ENCODE measurements around the gene MOCOS.

MOCOS gene

DNA sequence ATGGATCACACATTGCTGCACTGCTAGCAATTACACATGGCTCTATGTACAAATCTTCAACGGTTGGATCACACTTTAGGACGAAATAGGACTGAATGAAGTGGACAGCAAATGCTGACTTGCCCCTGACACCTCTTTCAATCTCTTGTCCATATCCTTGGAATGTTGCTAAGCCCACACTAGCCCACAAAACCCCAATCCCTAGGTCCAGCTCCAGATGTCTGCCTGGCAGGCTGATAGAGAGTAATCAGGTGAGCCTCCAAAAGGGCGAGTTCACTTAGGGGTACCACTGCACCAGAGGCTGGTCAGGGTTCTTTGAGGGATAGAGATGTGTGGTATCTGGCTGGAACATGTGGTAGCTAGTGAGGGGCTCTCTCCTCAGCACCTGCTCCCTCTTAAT is 91.7 kb downstream of the MOCOS start:
- DNase-seq = no peak

DNA sequence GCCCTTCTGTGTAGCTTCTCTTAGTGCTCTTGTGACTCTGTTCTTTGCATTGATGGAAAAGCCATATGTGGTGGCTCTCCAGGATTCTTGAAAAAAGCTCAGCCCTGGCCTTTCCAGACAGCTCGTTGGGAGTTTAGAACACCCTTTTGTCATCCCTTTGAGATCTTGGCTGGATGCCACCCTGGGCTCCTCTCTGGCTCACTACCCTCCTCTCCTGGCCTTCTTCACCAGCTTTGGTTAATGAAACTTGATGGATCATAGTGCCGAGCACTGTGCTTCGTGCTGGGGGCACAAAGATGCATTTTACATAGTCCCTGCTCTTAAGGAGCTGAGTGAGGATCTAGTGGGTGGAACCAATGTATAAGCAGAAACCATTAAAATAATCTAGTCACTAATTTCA is 94.6 kb downstream of the MOCOS start:
- no peak for DNase-seq

DNA sequence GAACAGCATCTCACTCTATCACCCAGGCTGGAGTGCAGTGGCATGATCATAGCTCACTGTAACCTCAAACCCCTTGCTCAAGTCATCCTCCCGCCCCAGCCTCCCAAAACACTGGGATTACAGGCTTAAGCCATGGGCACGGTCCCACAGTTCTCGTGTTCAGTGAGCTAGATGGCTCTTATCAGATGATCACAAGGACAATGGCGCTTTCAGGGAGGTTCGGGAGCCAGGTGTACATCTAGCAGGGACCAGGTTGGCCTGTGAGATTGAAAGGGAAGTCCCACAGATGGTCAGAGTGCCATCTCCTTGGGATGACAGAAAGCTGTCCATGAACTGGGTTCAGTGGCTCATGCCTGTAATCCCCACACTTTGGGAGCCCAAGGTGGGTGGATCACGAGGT is 96.2 kb downstream of the MOCOS start:
- no peak for DNase-seq

DNA sequence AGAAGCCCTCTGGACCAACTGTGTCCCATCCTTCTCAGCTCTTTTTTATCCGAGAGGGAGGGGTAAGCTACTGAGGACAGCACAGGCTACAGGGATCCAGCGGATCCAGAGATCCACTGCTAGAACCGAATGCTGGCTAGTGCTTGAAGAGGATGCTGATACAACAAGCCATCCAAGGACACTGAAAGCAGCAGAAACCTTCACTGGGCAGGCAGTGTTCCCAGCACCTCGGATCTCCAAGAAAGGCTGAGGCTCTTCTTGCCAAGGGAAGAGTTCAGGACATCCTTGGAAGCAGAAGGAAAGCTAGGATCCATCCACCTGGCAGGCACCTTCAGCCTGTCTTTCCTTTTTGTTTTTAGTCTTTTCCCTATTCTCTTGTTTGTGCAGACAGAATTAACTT is 97.0 kb downstream of the MOCOS start:
- DNase-seq = no peak

DNA sequence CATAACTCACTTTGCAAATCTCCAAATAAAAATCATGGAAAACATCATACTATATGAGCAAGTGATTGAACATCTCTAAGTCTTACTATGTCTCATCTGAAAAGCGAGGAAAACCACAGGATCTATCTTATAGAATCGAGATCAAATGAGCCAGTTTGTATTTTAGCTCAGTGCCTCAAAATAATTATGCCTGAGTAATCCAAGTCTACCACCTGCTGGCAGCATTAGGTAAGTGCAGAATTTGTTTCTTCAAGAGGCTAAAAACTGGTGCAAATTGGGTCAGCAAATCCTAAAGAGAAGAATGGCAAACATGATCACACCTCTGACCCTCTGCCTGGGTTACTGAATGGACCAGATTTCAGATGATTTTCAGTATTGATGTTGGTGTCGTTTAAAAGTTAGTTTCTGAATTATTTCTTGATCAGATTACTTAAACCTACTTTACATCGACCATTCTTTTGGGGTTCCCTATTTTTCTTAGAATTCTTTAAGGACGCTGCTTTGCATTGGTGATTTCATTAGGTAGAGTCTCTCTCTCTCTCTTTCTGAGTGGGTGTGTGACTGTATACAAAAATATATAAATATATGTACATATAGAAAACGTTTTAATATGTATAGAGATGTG is 97.5 kb downstream of the MOCOS start:
- peak; percentile 79 for DNase-seq

DNA sequence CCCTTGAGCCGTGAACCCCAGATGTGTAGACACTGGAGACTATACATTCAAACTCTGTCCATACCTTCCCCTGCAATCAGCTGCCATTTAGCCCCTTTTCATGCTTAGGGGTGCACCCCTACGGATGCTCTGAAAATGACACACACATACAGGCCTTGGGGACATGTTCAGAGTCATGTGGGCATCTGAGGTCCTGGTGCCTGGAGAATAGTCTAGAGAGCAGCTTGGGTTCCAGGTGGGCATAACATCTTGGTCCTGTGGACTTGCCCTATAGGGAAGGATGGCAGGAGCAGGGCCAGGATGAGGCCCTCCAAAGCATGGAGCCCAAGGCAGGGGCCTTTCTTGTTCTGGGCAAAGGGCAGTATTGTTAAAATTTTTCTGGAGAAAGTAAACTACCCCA is 100.4 kb downstream of the MOCOS start:
- DNase-seq = no peak

DNA sequence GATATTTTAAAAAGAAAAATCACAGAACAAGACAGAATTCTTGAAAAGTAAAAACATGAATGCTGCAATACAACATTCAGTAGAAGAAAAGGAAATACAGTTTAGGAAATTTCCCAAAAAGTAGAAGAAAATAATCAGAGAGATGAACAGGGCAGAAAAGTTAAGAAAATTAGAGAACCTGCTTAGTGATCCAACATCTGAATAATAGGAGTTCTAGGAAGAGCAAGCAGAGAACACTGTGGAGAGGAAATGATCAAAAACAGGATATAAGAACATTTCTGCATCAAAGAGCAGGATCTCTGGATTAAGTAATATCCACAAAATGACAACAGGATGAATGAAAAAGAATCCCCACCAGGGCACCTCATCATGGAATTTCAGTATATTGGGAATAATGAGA is 101.4 kb downstream of the MOCOS start:
- no peak for DNase-seq

DNA sequence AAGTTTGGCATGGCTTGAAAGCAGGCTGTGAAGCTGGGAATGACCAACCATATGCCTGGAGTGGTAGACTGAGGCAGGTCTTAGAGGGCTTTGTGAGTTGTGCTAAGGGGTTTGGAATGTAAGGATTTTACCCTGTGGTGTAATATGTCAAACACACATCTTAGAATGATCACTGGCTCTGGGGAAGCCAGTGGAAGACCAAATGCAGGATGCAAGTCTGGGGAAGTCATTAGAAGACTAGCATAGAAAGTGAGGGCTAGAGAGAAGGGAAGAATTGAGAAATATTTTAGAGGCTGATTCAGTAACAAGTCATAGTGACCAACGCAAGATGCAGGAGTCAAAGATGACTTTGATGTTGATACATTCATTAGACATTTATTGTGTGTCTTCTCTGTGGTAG is 106.7 kb downstream of the MOCOS start:
- no peak for DNase-seq

DNA sequence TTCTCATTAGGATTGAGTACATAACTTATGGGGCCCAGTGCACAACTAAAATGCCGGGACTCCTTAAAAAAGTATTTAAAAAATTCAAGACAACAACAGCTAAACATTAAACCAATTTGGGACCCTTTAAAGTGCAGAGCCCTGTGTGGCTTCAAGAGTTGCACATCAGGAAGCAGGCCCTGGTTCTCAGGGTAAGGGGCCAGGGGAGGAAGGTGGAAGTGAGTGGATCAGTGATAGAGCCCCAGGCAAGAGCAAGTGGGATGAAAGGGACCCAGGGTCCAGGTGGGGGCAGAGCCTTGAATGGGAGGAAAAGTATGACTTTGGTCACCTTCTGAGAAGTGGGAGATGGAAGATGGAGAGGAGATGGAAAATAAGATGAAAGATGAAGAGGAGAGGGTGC is 107.9 kb downstream of the MOCOS start:
- no peak for DNase-seq

DNA sequence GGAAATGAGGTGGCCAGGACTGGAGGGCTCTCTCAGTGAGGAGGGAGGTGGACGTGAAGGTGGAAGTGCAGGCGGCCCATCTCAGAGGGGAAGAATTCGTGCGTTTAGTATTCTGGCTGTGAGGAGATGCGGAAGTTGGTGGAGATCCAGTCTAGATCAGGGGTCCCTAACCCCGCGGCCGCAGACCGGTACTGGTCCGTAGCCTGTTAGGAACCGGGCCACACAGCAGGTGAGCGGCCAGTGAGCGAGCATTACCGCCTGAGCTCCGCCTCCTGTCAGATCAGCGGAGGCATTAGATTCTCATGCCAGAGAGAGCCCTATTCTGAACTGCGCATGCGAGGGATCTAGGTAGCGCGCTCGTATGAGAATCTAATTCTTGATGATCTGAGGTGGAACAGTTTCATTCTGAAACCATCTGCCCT is 108.6 kb downstream of the MOCOS start:
- DNase-seq = peak; percentile 49

DNA sequence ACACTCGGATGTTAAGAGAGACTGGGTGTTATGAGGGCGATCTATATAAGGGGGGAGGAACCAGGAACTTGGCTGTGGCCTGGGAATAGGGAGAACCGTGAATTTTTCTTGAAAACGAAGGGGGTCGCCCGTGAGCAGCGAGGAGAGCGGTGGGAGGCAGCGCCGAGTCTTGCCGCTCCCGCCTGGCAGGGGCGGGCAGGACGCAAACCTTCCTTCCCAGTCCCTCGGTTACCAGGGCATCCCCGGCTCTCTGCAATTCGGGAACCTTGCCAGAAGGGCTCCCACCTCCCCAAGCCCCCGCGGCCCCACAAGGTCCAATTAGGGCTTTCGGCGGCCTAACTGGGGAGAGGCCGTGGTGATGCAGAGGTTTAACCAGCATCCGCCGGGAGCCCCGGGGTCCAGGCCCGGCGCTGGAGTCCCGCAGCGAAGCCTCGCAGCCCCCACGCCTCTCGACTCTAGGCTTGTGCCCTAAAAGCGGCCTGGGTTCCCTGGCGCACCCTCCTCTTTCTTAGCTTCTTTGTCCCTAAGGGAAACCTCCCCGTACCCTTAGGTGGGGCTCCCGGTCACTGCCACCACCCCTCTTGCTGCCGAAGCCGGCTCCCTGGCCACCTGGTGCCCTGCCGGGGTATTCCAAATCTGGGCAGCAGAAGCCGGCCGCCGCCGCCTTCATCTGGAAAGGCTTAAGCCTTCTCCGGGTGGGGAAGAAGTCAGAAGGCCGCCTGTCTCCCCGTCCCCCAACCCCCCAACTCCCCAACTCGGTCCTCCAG is 109.5 kb downstream of the MOCOS start:
- DNase-seq = peak; percentile 73

DNA sequence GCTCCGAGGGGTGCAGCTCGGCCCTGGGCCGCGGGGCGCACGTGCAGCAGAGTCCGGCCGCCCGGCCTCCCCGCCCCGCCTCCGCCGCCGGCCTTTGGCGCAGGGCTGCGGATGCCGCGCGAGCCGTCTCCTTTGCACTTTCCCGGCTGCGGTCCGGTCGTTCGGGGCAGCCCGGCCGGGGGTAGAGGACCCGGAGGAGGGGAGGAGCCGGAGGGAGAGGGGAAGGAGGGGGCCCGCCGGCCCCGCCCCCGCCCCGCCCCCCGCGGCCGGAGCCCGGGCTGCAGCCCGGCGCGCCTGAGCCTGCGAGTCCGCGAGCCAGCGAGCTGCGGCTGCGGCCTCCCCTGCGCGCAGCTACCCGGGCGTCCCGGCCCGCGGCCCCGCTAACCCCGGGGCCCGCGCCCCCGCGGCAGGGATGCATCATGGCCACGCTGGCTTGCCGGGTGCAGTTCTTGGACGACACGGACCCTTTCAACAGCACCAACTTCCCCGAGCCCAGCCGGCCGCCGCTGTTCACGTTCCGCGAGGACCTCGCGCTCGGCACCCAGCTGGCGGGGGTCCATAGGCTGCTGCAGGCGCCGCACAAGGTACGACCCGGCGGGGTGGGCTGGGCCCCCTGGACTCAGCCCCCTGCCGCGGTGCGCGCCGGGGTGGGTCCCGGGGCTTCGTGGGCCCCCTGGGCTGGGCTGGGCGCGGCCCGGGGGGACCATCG is 110.3 kb downstream of the MOCOS start, which contains the start of gene FHOD3:
Gene FHOD3, plus strand, starts transcription at position 297 of the 709 bp plus-strand sequence. Its CDS starts 123 bp downstream, at position 420.
- DNase-seq = peak; percentile 65

DNA sequence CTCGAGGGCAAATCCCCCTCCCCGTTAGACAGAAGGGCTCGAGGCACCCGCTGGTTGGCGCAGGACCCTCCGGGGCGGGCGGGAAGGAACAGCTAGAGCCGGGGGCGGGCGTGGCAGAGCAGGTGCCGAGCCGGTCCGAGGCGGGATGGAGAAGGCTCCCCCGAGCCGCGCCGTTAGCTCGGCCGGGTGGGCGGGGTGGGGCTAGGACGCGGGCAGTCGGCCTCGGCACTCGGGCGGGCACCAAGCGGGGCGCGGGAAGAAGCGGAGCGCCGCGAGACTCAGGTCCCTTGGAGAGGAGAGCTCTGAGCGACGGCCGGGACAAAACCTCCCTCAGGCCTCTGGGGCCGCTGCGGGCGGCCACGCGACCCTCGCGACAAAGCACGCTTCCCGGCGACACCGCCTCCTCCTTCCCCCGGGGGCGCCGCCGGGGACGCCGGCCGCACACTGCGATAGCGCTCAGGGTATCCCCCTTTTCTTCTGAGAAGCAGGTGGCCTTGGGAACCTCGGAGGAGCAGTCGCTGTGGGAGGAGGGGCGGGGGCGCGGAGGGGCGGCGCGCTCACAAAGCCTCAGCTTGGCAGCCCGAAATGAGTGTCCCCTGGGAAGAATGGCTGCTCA is 110.9 kb downstream of the MOCOS start:
- peak; percentile 51 for DNase-seq

DNA sequence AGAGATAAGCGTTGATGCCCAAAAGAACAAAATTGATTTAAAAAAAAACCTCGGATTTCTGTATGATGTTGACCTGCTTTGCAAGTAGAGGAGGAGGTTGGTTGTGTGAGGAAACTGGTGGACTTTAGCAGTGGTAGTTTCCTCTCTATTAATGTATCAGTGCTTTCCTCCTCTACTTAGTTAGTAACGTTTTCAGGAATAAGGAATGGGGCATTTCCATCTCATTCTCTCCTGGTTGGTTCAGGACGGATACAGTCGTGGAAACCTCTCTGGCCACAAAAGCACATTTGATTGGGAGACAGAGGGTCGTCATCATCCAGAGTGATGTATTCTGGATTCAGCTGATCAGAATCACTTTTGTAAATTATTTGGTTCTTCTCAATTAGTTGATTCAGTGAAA is 111.7 kb downstream of the MOCOS start:
- no peak for DNase-seq

DNA sequence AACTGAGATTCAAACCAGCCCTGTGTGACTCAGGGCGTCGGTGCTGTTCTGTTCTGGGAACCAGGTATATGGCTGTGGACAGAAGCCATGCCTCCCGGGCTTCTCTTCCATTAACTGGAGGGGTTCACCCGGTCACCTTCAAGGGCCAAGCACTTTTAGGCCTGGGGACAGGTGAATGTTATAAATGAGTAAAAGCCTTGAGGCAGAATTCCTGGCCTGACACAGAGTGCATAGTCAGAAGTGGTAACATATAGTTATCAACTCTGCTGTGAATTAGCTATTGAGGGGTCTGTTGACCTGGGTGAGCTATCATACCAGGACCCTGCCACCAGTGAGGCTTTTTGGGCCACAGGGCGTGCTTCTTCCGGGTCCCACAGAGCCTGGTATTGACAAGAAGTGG is 112.9 kb downstream of the MOCOS start:
- no peak for DNase-seq

DNA sequence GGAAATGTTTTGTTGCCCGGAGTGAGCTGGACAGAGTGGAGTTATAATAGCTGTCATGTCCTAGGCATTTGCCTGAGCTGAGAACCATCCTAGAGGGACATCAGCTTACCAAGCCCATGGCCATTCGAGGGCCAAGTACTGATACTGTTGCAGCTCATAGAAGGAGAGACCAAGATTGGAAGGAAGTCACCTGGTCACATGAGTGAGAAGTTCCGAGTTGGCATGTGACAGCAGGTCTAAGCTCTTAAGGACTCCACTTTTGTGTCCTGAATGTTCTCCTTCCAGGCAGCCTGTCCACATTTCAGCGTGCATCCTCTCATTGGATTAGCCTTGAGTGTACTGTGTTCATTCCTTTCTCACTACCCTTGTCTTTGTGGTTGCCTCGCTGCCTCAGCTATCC is 114.6 kb downstream of the MOCOS start:
- DNase-seq = peak; percentile 64

DNA sequence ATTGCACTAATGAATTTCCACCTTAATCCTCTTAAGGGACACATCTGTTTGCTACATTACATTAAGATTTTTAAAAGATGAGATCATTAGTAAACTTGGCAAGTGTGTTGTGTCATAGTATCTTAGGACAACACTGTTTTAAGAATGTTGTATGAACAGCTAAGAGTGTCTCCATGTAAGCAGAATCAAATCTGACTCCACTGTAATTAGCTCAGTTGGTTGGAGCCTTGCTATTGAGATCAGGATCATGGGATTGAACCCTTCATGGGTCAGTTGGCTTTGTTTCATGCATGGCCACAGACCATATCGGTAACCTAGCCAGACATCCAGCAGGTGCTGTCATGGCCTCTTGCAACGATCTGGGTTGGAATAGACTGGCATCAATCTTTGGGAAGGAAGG is 115.4 kb downstream of the MOCOS start:
- DNase-seq = peak; percentile 85

DNA sequence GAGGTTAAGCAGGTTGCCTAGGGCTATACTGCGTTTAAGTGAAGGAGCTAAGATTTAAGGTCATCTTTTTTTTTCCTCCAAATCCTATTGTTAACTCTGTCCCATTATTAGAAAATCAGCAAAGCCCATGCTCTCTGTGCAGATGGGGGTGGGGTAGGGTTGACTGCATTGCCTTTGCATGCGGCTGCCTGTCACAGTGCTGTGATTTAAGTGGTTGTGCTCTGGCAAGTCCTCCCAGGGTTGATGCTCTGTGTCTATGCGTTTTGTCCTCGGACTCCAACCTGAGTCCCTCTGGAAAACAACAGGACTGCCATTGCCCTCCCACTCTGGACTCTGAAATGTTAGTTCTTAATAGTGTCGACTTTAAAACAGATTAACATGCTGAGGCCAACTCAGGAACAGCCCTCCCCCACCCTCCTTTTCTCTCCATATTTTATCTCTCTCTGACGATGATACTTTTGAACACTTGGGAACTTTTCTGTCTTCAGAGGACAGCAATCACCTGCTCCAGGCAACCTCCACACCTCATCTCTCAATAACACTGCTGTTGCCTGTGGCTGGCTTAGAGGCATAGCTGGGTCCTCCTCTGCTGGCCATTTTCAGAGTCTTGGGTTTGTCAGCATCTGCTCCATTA is 116.0 kb downstream of the MOCOS start:
- peak; percentile 59 for DNase-seq

DNA sequence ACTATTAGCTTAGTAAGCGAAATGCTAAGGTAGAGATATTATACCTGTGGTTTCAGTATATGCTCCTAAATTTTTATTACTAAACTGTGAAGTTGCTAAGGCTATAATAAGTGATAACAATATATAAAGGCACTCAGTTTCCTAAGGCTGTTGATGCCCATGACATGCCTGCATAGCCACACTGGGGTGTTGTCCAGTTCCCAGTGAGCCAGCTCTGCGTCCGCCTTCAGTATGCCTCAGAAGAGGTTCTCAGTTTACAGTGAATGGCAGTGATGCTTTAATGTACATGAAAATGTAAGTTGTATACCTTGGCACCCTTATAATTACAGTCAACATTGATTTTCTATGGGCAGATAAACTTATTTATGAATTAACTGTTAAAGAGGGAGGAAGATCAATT is 117.4 kb downstream of the MOCOS start:
- no peak for DNase-seq

DNA sequence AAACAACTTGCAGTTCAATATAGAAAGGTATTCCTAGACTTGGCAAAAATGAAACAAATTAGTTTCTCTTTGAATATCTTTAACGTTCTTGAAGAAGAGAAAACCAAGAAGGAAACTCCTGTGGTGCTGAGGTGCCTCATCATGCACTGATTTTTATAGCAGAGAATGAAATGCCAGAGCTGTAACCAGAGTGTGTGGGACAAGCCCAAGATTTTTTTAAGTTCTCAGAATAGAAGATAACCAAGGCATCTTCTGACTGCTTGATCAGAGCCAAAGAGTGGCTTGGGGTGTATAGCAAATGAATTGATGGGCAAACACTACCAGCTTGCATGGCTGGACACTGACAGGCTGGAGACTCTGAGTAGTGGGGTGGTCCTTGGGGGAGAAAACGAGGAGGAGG is 118.1 kb downstream of the MOCOS start:
- DNase-seq = no peak

DNA sequence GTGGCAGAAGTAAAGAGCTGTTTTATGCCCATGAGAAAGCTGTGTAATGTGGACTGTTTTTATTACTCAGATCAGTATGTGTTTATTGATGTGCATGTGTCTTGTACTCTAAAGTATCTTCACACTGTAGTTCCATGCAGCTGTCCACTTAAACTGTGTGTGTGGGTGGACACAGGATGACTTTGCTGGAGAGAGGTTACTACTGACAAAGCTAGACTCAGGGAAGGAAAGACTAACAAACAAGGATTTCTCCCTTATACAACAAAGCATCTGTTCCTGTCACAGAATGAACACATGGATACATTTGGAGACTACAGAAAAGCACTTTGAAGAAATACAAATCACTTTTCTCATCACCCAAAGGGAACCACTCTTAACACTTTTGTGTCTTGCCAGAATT is 120.2 kb downstream of the MOCOS start:
- no peak for DNase-seq

DNA sequence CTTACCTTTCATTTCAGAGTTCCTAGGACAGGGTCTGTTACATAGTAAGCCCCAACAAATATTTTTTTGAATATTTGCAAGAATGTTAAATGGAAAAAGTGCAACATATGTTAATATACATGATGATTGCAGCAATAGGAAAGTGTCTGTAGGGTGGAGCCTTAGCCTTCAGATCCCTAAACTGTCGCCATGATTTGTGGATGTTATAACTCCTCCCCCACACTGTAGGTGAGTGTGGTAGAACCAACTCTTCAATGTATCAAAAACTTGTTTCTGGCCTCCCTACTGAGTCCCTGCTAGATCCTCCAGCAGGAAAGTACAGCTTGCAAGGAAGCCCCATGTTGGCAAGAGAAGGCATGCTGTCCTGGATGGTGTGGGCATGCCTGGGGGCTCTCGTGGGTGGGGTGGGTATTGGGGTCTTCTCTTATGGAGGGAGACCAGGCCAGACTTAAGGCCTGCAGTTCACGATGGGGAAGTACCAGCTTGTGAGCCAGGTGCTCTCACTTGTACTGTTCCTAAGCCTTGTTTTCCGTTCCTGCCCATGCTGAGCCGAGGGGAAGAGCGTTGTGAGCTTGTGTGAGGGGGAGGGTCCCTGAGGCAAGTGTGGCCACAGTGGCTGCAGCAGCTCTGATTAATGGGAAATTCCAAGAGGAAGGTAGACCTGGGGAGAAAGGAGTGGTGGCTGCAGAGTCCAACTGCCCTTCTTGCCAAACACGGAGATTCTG is 121.6 kb downstream of the MOCOS start:
- no peak for DNase-seq

All from NCI-H82 (cell line).